ENCODE data around the gene MGMT.

GRCh38 chr10:129679207-129679606 is 212.2 kb downstream of the MGMT start:
- TF ChIP-seq CTCF (IDR thresholded peaks at IDR 0.05) = no peak
- no peak for TF ChIP-seq ZFX (IDR thresholded peaks at IDR 0.05; ENCODE audit: borderline replicate concordance)

Data from 22Rv1 (cell line).